Measurements from ENCODE around the gene CACNG3.

CACNG3 gene

GRCh38 chr16:24270721-24271442 is 14.7 kb downstream of the CACNG3 start:
- Histone ChIP-seq H3F3A (ENCODE audit: control insufficient read depth, insufficient read depth) (no peaks in the 10 kb centered on the region), H3K9me2 (replicated peaks; ENCODE audit: control insufficient read depth, low read length) (no peaks in the 10 kb centered on the region), H4K20me1 (ENCODE audit: control insufficient read depth, insufficient read depth, low read depth, low read length) (no peaks in the 10 kb centered on the region), H3K4me3 (ENCODE audit: low read length) (no peak overlapping the region), H3K27ac (ENCODE audit: low read depth, low read length) (no peak overlapping the region), H3K79me2 (ENCODE audit: control insufficient read depth, low read length) (no peaks in the 10 kb centered on the region), H3K4me2 (ENCODE audit: low read length) (no peak overlapping the region), H3K4me1 (ENCODE audit: control insufficient read depth, low read length) (no peaks in the 10 kb centered on the region), H3K9me3 (ENCODE audit: control insufficient read depth, insufficient read depth, low read length) (no peaks in the 10 kb centered on the region), H3K27me3 (ENCODE audit: control insufficient read depth, low read length) (peaks cover 5% of the 10 kb centered on the region), H3K36me3 (ENCODE audit: control insufficient read depth, low read length) (no peaks in the 10 kb centered on the region)
- TF ChIP-seq CTCF (IDR thresholded peaks at IDR 0.05; ENCODE audit: low read depth, low read length, poor library complexity, severe bottlenecking) (no peak), EZH2phosphoT487 (IDR thresholded peaks at IDR 0.05; ENCODE audit: borderline replicate concordance, low read length) (no peak)

GRCh38 chr16:24272379-24272778 is 16.2 kb downstream of the CACNG3 start:
- H3K36me3 ChIP-seq (ENCODE audit: control insufficient read depth, low read length): no peaks in the 10 kb centered on the region
- no peak overlapping the region for H3K4me3 ChIP-seq (ENCODE audit: low read length)
- no peaks in the 10 kb centered on the region for H4K20me1 ChIP-seq (ENCODE audit: control insufficient read depth, insufficient read depth, low read depth, low read length)
- H3K9me3 ChIP-seq (ENCODE audit: control insufficient read depth, insufficient read depth, low read length): no peaks in the 10 kb centered on the region
- H3F3A ChIP-seq (ENCODE audit: control insufficient read depth, insufficient read depth): no peaks in the 10 kb centered on the region
- H3K27me3 ChIP-seq (ENCODE audit: control insufficient read depth, low read length): peaks cover 5% of the 10 kb centered on the region
- no peaks in the 10 kb centered on the region for H3K79me2 ChIP-seq (ENCODE audit: control insufficient read depth, low read length)
- no peaks in the 10 kb centered on the region for H3K9me2 ChIP-seq (replicated peaks; ENCODE audit: control insufficient read depth, low read length)
- H3K4me1 ChIP-seq (ENCODE audit: control insufficient read depth, low read length): no peaks in the 10 kb centered on the region
- no peak overlapping the region for H3K4me2 ChIP-seq (ENCODE audit: low read length)
- H3K27ac ChIP-seq (ENCODE audit: low read depth, low read length): no peak overlapping the region
- TF ChIP-seq CTCF (IDR thresholded peaks at IDR 0.05; ENCODE audit: low read depth, low read length, poor library complexity, severe bottlenecking) (no peak), EZH2phosphoT487 (IDR thresholded peaks at IDR 0.05; ENCODE audit: borderline replicate concordance, low read length) (no peak)

GRCh38 chr16:24273508-24274182 is 17.5 kb downstream of the CACNG3 start:
- no peak overlapping the region for H3K4me2 ChIP-seq (ENCODE audit: low read length)
- TF ChIP-seq EZH2phosphoT487 (IDR thresholded peaks at IDR 0.05; ENCODE audit: borderline replicate concordance, low read length): no peak
- TF ChIP-seq CTCF (IDR thresholded peaks at IDR 0.05; ENCODE audit: low read depth, low read length, poor library complexity, severe bottlenecking): no peak
- no peak overlapping the region for H3K27ac ChIP-seq (ENCODE audit: low read depth, low read length)
- H4K20me1 ChIP-seq (ENCODE audit: control insufficient read depth, insufficient read depth, low read depth, low read length): no peaks in the 10 kb centered on the region
- no peaks in the 10 kb centered on the region for H3K9me3 ChIP-seq (ENCODE audit: control insufficient read depth, insufficient read depth, low read length)
- H3K4me1 ChIP-seq (ENCODE audit: control insufficient read depth, low read length): no peaks in the 10 kb centered on the region
- no peaks in the 10 kb centered on the region for H3K79me2 ChIP-seq (ENCODE audit: control insufficient read depth, low read length)
- H3K27me3 ChIP-seq (ENCODE audit: control insufficient read depth, low read length): peaks cover 5% of the 10 kb centered on the region
- H3K36me3 ChIP-seq (ENCODE audit: control insufficient read depth, low read length): no peaks in the 10 kb centered on the region
- no peaks in the 10 kb centered on the region for H3F3A ChIP-seq (ENCODE audit: control insufficient read depth, insufficient read depth)
- no peaks in the 10 kb centered on the region for H3K9me2 ChIP-seq (replicated peaks; ENCODE audit: control insufficient read depth, low read length)
- no peak overlapping the region for H3K4me3 ChIP-seq (ENCODE audit: low read length)

Data from DOHH2 (cell line).